GM18867 (cell line): ENCODE results near the gene SH2D1B.

ENCODE experiments used
- ATAC-seq: cut with Tn5 transposase; IDR thresholded peaks from one replicate; pipeline ENCODE4 v1.9.1; 2021; ENCODE audit warnings: mild to moderate bottlenecking, moderate library complexity; ENCODE audit not compliant: unreplicated experiment

The SH2D1B gene

DNA sequence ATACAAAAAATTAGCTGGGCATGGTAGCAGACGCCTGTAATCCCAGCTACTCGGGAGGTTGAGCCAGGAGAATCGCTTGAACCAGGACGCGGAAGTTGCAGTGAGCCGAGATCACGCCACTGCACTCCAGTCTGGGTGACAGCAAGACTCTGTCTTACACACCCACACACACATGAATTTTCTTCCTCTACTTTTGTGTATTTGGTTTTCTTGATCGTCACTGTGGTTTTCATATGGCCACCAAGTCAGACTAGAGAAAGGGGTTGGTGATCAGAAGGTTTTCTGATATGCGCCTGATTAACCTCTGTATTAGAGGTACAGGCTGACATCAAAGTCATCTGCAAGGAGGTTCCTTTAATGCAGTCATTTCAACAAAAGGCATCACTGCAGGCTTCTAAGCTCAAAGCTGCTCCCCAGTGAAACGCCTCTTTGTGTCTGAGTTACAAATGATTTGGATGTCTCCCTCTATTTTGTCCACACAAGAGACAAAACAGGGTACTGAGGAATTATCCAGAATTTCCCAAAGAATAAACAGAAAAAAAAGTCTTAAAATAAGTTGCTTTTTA lies 11.1 kb downstream of the SH2D1B start:
- ATAC-seq, result no peak

DNA sequence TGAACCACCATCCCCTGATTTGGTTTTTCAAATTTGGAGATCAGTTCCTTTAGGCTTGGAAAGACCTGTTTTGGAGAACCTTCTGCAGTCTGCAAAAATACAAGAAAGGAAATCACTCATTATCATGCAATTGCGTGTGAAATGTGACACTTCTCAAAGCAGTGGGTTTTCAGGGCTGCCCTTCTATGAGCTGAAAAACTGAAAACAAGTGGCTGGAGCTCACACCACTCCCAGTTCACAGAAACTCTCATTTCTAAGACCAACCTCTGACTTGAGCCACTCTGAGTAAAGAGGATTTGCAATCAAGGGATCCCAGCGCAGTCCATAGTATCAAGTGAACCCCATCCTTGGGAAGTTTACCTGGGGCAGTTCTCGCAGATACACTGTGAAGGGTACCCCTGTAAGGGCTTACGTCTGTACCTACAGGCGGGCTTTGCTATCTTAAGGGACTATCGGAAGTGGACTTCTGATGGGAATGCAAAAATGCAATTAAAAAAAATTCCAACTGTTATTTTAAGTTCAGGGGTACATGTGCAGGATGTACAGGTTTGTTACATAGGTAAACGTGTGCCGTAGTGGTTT lies 12.8 kb downstream of the SH2D1B start:
- no peak for ATAC-seq

GRCh38 chr1:162397943-162398560 lies 13.9 kb downstream of the SH2D1B start:
- no peak for ATAC-seq

GRCh38 chr1:162397039-162397448 lies 14.9 kb downstream of the SH2D1B start:
- ATAC-seq, result no peak

GRCh38 chr1:162396201-162396906 lies 15.6 kb downstream of the SH2D1B start:
- ATAC-seq, result no peak

- ATAC-seq, result no peak
These were observed 20.0 kb downstream of the SH2D1B start for GRCh38 chr1:162391790-162392563.

- no peak for ATAC-seq
These were observed 21.3 kb downstream of the SH2D1B start for GRCh38 chr1:162390396-162391185.

DNA sequence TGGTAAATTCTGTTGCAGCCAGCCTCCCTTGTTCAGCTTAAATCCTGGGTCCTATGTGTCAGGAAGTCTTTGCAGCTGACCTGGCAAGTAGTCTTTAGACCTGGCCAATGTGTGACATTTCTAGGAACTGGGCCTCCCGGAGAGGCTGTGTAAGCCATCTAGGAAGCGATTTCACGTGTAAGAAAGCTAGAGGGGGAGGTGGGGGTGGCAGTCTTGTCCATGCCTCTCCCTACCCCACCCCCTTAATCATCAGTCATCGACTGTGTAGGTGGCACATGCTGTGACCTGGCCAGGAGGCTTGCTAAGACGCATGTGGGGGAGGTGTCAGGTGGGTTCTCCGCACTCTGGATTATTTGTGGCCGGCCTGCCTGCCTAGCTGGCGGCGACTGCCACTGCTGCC lies 22.0 kb downstream of the SH2D1B start:
- ATAC-seq, result no peak

- ATAC-seq, result no peak
These were observed 22.7 kb downstream of the SH2D1B start for GRCh38 chr1:162389021-162389818.

GRCh38 chr1:162388615-162389014 lies 23.3 kb downstream of the SH2D1B start:
- ATAC-seq, result no peak

DNA sequence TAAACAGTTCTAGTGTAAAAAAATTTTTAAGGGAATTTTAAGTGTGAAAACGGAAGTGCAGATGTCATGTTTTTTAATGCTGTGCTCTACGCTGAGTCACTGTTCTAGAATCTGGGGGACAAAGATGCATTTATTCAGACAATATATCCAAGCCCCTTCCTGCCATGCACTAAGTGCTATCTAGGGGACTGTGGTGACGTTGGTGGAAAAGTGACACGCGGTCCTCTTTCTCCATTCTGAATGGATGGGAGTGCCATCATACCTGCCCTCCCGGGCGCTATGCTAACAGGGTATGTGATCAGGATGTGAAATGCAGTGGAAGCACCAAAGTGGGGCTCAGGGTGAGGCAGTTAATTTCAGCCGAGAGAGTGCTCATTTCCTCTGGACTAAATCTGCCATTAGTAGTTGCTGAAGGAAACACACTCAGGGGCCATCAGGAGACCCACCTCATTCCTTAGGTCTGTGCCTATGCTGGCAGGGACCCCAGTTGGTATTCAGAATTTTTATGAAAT lies 23.8 kb downstream of the SH2D1B start:
- ATAC-seq, result no peak

GRCh38 chr1:162387226-162388082 lies 24.5 kb downstream of the SH2D1B start:
- ATAC-seq, result no peak

- no peak for ATAC-seq
These were observed 25.4 kb downstream of the SH2D1B start for GRCh38 chr1:162386292-162387225.

DNA sequence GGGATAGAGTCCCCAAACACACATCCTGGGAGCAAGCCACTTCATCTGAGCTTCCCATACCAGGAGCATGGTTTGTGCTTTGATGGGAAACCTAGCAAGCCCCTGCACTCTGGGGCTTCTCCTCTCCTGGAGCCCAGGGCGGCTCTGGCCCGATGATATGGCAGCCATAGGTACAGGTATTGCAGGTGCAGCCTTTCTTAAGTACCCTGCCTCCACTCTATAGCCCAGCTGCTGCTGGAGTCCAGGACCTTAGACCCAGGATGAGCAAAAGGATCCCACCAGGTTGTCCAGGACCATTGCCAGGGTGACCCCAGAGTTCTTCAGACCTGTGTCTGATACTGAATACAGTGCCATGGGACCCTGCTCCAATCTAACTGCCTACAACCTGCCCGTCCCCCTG lies 26.2 kb downstream of the SH2D1B start:
- ATAC-seq, result no peak

- no peak for ATAC-seq
These were observed 26.7 kb downstream of the SH2D1B start for GRCh38 chr1:162385280-162385623.

DNA sequence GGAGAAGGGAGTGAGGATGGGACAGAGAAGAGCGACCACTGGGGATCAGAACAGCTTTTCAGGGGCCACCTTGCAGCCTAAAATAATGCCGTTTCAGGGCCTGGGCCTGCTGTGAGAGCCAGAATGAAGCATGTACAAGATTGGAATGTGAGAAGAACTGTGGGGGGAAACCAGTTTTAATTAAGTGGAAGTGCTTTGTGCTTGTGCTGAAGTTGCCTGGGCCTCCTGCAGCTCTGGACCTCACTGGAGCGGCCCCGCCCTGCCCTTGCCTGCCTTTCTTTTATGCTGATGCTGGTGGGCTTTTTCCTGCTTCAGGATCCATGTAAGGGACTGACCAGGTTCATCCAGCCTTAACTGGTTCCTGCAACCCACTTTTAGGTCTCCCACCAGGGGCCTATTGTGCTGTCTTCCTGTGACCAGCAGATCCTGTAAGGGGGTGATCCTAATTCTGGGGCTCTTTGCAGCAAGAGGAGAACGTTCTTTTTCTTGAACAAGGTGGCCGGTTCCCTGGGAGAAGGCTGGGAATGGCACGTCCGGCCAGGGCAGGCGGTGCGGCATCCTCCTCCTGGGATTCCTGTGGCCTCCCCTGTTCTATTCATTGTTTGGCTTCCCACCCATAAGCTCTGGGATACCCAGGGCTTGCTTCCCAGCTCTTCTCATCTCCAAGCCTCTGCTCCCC lies 27.2 kb downstream of the SH2D1B start:
- ATAC-seq, result no peak

DNA sequence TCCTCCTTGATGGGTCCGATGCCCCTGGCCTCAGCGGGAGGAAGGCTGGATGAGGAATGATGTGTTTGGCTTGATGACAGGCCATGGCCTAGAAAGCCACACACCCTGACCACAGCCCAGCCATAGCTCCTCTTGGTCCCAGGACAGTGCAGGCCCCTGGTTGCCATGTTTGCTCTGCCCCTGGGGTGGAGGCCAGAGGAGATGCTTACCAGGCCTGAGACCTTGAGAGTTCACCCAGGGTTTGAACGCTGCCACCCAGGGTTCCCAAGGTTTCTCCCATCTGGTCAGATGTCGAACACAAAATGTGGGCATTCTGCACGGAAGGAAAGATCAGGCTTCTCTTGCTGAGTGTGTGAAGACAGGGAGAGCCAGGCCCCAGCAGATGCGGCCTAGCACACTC lies 27.8 kb downstream of the SH2D1B start:
- ATAC-seq, result no peak
